Neural cell (in vitro differentiated cells): ENCODE results near the gene TMEM80. TPM values are rescaled to one million over a fixed set of nuclear protein-coding genes. Genes with fewer than 3 reads are reported as not detected.

ENCODE experiments used
- H2AFZ ChIP-seq: fragments of 200-600, 300-800 bp; sonication (generic), shearing (Covaris generic); 2 replicates; pipeline ENCODE4 v1.6.0; 2014; ENCODE audit warnings: low read depth, mild to moderate bottlenecking, antibody characterized with exemption, low read length, moderate library complexity
- H3F3A ChIP-seq: fragments of 200-600 bp; shearing (Covaris generic); 2 replicates; pipeline ENCODE4 v1.6.1; 2016; ENCODE audit warnings: mild to moderate bottlenecking, moderate library complexity, mixed read lengths, antibody characterized with exemption, low read length; ENCODE audit not compliant: insufficient read depth, poor library complexity, severe bottlenecking
- H3K27ac ChIP-seq: fragments of 200-600, 300-800 bp; sonication (generic), shearing (Covaris generic); 2 replicates; pipeline ENCODE4 v1.5.1; 2014; ENCODE audit warnings: mild to moderate bottlenecking, low read length, moderate library complexity
- H3K27me3 ChIP-seq: fragments of 300-800, 200-600 bp; sonication (generic), shearing (Covaris generic); 2 replicates; pipeline ENCODE4 v1.6.0; 2014; ENCODE audit warnings: mild to moderate bottlenecking, low read depth, low read length, moderate library complexity; ENCODE audit not compliant: insufficient read depth
- H3K36me3 ChIP-seq: fragments of 300-800, 200-600 bp; sonication (generic), shearing (Covaris generic); 2 replicates; pipeline ENCODE4 v1.5.1; 2014; ENCODE audit warnings: mild to moderate bottlenecking, antibody characterized with exemption, low read length, moderate library complexity; ENCODE audit not compliant: insufficient read depth
- H3K4me2 ChIP-seq: fragments of 300-800, 200-600 bp; sonication (generic), shearing (Covaris generic); 2 replicates; pipeline ENCODE4 v1.6.0; 2014; ENCODE audit warnings: mild to moderate bottlenecking, low read length
- H3K4me3 ChIP-seq: fragments of 300-800, 200-600 bp; sonication (generic), shearing (Covaris generic); 2 replicates; pipeline ENCODE4 v1.5.1; 2014; ENCODE audit warnings: mild to moderate bottlenecking, low read length, moderate library complexity
- H3K79me2 ChIP-seq: fragments of 200-600 bp; shearing (Covaris generic); replicated peaks from 2 replicates; pipeline ENCODE4 v1.6.0; 2014; ENCODE audit warnings: mild to moderate bottlenecking, low read length, moderate library complexity; ENCODE audit not compliant: insufficient read depth
- H3K9ac ChIP-seq: fragments of 300-800, 200-600 bp; sonication (generic), shearing (Covaris generic); 2 replicates; pipeline ENCODE4 v1.6.1; 2016; ENCODE audit warnings: mild to moderate bottlenecking, low read length, mixed read lengths
- H3K9me2 ChIP-seq: fragments of 200-600 bp; shearing (Covaris generic); 2 replicates; pipeline ENCODE4 v1.6.1; 2016; ENCODE audit warnings: mild to moderate bottlenecking, low read length, mixed read lengths; ENCODE audit not compliant: insufficient read depth
- H3K9me3 ChIP-seq: fragments of 200-600, 300-800 bp; sonication (generic), shearing (Covaris generic); 2 replicates; pipeline ENCODE4 v1.6.1; 2016; ENCODE audit warnings: mild to moderate bottlenecking, mixed run types, low read length, moderate library complexity, mixed read lengths
- H4K20me1 ChIP-seq: fragments of 200-600 bp; shearing (Covaris generic); 2 replicates; pipeline ENCODE4 v1.6.1; 2016; ENCODE audit warnings: mild to moderate bottlenecking, mixed run types; ENCODE audit not compliant: insufficient read depth
- CTCF ChIP-seq: fragments of 450-650 bp; IDR thresholded peaks from 2 replicates; pipeline ENCODE4 v1.5.1; 2014; ENCODE audit warnings: antibody characterized with exemption, mild to moderate bottlenecking, moderate library complexity; ENCODE audit not compliant: poor library complexity, severe bottlenecking
- MXI1 ChIP-seq: fragments of 450-650 bp; conservative IDR thresholded peaks from 2 replicates; pipeline ENCODE4 v1.6.1; 2014; ENCODE audit warnings: antibody characterized with exemption, mild to moderate bottlenecking; ENCODE audit not compliant: poor library complexity, severe bottlenecking
- RAD21 ChIP-seq: fragments of 450-650 bp; conservative IDR thresholded peaks from 2 replicates; pipeline ENCODE4 v1.6.1; 2014; ENCODE audit warnings: antibody characterized with exemption, mild to moderate bottlenecking, moderate library complexity
- REST ChIP-seq: IDR thresholded peaks from 2 replicates; pipeline ENCODE4 v1.6.1; 2012; ENCODE audit warnings: borderline replicate concordance
- polyA plus RNA-seq: library from polyadenylated mRNA; depleted of rRNA; stranded (reverse); fragments of >200 nt; gene quantifications from 2 replicates; pipeline ENCODE4 v1.2.3, GENCODE V29; 2014

TMEM80 gene
- polyA plus RNA-seq, 1 donor from 2014 or later: 23.1 TPM

GRCh38 chr11:745428-745827, 49.8 kb downstream of the TMEM80 start:
- no peak overlapping the region for H3K4me2 ChIP-seq

GRCh38 chr11:746289-747157, 50.9 kb downstream of the TMEM80 start:
- Histone ChIP-seq H3K9me3 (no peaks in the 10 kb centered on the region), H3K79me2 (peaks cover 22% of the 10 kb centered on the region), H2AFZ (peak overlapping the region; percentile 80), H3K4me3 (peak overlapping the region; percentile 97), H3K27me3 (no peaks in the 10 kb centered on the region), H3K27ac (peak overlapping the region; percentile 87), H3F3A (no peaks in the 10 kb centered on the region), H4K20me1 (no peaks in the 10 kb centered on the region), H3K4me2 (peak overlapping the region; percentile 56), H3K36me3 (no peaks in the 10 kb centered on the region), H3K9me2 (no peaks in the 10 kb centered on the region), H3K9ac (peak overlapping the region; percentile 94)
- TF ChIP-seq REST (no peak), CTCF (no peak)

More at GRCh38 chr11:745428-745827, 49.8 kb downstream of the TMEM80 start:
- Histone ChIP-seq H3K27ac (no peak overlapping the region), H3F3A (no peaks in the 10 kb centered on the region), H3K9ac (no peak overlapping the region), H3K79me2 (peaks cover 22% of the 10 kb centered on the region), H3K36me3 (no peaks in the 10 kb centered on the region), H2AFZ (no peak overlapping the region), H3K9me2 (no peaks in the 10 kb centered on the region), H3K4me3 (no peak overlapping the region), H4K20me1 (no peaks in the 10 kb centered on the region), H3K27me3 (no peaks in the 10 kb centered on the region), H3K9me3 (no peaks in the 10 kb centered on the region)
- no peak for TF ChIP-seq RAD21
- TF ChIP-seq REST: no peak
- no peak for TF ChIP-seq MXI1
- TF ChIP-seq CTCF: no peak
